A549 (cell line): Measurements from ENCODE around the gene SUOX.

Experiments used
- CBX8 ChIP-seq: fragments of 200-600 bp; sonication (generic); IDR thresholded peaks from 2 replicates; pipeline ENCODE4 v1.6.1; 2016
- CHD2 ChIP-seq: fragments of 150-350 bp; IDR thresholded peaks from 2 replicates; pipeline ENCODE4 v1.6.1; 2014; ENCODE audit warnings: low read length; ENCODE audit not compliant: partially characterized antibody
- E2F6 ChIP-seq: IDR thresholded peaks from 2 replicates; pipeline ENCODE4 v1.6.1; 2012; ENCODE audit warnings: low read depth, borderline replicate concordance
- EHMT2 ChIP-seq: fragments of 200-600 bp; sonication (generic); IDR thresholded peaks from 2 replicates; pipeline ENCODE4 v1.6.1; 2016; ENCODE audit warnings: antibody characterized with exemption, low read depth, mild to moderate bottlenecking, moderate library complexity
- EP300 ChIP-seq, 2 experiments: fragments of >200 bp; sonication (Bioruptor Twin); formaldehyde crosslinking; IDR thresholded peaks; 2 replicates in 1 of 2; 3 replicates in 1 of 2; pipeline ENCODE4 v1.6.1; 2016 to 2017
- GATA3 ChIP-seq: IDR thresholded peaks from 2 replicates; pipeline ENCODE4 v1.6.1; 2012; ENCODE audit warnings: borderline replicate concordance
- JUNB ChIP-seq: fragments of >200 bp; sonication (Bioruptor Twin); formaldehyde crosslinking; IDR thresholded peaks from 2 replicates; pipeline ENCODE4 v1.6.1; 2016
- NFE2L2 ChIP-seq: fragments of 150-350 bp; conservative IDR thresholded peaks from 2 replicates; pipeline ENCODE4 v1.6.1; 2014; ENCODE audit warnings: low read length
- POLR2A ChIP-seq: IDR thresholded peaks from 2 replicates; pipeline ENCODE4 v1.6.1; 2012; ENCODE audit warnings: mild to moderate bottlenecking, low read length
- RAD21 ChIP-seq, 2 experiments: fragments of >200 bp in 1 of 2; sonication (Bioruptor Twin) in 1 of 2; formaldehyde crosslinking in 1 of 2; IDR thresholded peaks in 1 of 2; conservative IDR thresholded peaks in 1 of 2; 2 replicates in 1 of 2; 3 replicates in 1 of 2; pipeline ENCODE4 v1.6.1; 2012 to 2018; ENCODE audit warnings: inconsistent platforms in 1 of 2
- RCOR1 ChIP-seq: fragments of 150-350 bp; IDR thresholded peaks from 2 replicates; pipeline ENCODE4 v1.6.1; 2014; ENCODE audit warnings: antibody characterized with exemption, low read length, low read depth
- USF2 ChIP-seq: fragments of 450-650 bp; IDR thresholded peaks from 2 replicates; pipeline ENCODE4 v1.6.1; 2014; ENCODE audit warnings: antibody characterized with exemption
- ZFP36 ChIP-seq: fragments of 450-650 bp; IDR thresholded peaks from 2 replicates; pipeline ENCODE4 v1.6.1; 2014; ENCODE audit warnings: borderline replicate concordance; ENCODE audit not compliant: partially characterized antibody
- TF ChIP-seq, protein P1 (sequence below): fragments of >200 bp; sonication (Bioruptor Twin); formaldehyde crosslinking; IDR thresholded peaks from 3 replicates; pipeline ENCODE4 v1.5.1; 2016

GRCh38 chr12:55997535-55997859 is 421 bp downstream of the SUOX start:
- TF ChIP-seq GATA3 (no peak), POLR2A (no peak), E2F6 (no peak), RCOR1 (no peak), ZFP36 (no peak), EP300 (IDR thresholded peaks at IDR 0.05) (no peak), CHD2 (no peak), RAD21 (conservative IDR thresholded peaks at IDR 0.05 in 1 of 2, IDR thresholded peaks at IDR 0.05 in 1 of 2) (no peak), NFE2L2 (no peak), USF2 (no peak), CBX8 (no peak), JUNB (no peak), EHMT2 (no peak)
- TF ChIP-seq, protein P1, sequence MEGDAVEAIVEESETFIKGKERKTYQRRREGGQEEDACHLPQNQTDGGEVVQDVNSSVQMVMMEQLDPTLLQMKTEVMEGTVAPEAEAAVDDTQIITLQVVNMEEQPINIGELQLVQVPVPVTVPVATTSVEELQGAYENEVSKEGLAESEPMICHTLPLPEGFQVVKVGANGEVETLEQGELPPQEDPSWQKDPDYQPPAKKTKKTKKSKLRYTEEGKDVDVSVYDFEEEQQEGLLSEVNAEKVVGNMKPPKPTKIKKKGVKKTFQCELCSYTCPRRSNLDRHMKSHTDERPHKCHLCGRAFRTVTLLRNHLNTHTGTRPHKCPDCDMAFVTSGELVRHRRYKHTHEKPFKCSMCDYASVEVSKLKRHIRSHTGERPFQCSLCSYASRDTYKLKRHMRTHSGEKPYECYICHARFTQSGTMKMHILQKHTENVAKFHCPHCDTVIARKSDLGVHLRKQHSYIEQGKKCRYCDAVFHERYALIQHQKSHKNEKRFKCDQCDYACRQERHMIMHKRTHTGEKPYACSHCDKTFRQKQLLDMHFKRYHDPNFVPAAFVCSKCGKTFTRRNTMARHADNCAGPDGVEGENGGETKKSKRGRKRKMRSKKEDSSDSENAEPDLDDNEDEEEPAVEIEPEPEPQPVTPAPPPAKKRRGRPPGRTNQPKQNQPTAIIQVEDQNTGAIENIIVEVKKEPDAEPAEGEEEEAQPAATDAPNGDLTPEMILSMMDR: no peak
